A673 (cell line): ENCODE measurements around the gene EYS. TPM values are rescaled to one million over a fixed set of nuclear protein-coding genes. Genes with fewer than 3 reads are reported as not detected.

Experiments
- BruUV-seq: library from RNA; stranded (reverse); fragments of 400-500 nt; replicated peaks from 2 replicates; lab custom pipeline; 2021; lab: Mats Ljungman, UMichigan
- CTCF ChIA-PET: fragments of 300-600 bp; sonication (Branson Sonifier 250); formaldehyde crosslinking; loops from one replicate; lab custom pipeline; 2022; ENCODE audit warnings: antibody characterized with exemption; lab: Charles Lee
- POLR2A ChIA-PET: fragments of 300-600 bp; sonication (Branson Sonifier 250); formaldehyde crosslinking; loops from one replicate; lab custom pipeline; 2022; ENCODE audit warnings: antibody characterized with exemption; ENCODE audit not compliant: low non-redundant PET; lab: Charles Lee
- DNase-seq: peaks from one replicate; pipeline ENCODE4 v3.0.0-alpha.2; 2015; ENCODE audit warnings: low spot score
- H3K27ac ChIP-seq: fragments of 200-600 bp; sonication (generic); 2 replicates; pipeline ENCODE4 v1.5.1; 2016; ENCODE audit warnings: mixed run types, low read depth, mild to moderate bottlenecking, mixed read lengths, antibody characterized with exemption, low read length; ENCODE audit not compliant: poor library complexity, severe bottlenecking
- H3K27me3 ChIP-seq: fragments of 200-600 bp; sonication (generic); replicated peaks from 2 replicates; pipeline ENCODE4 v1.6.1; 2017; ENCODE audit warnings: mixed run types, low read depth, mild to moderate bottlenecking, mixed read lengths, antibody characterized with exemption, low read length; ENCODE audit not compliant: insufficient read depth, poor library complexity
- H3K36me3 ChIP-seq: fragments of 200-600 bp; sonication (generic); 2 replicates; pipeline ENCODE4 v1.6.1; 2016; ENCODE audit warnings: mixed run types, mild to moderate bottlenecking, mixed read lengths, antibody characterized with exemption, low read length; ENCODE audit not compliant: insufficient read depth, poor library complexity, severe bottlenecking
- H3K4me1 ChIP-seq: fragments of 200-600 bp; sonication (generic); 2 replicates; pipeline ENCODE4 v1.6.1; 2017; ENCODE audit warnings: mixed run types, mild to moderate bottlenecking, mixed read lengths, antibody characterized with exemption, low read length; ENCODE audit not compliant: insufficient read depth, poor library complexity, severe bottlenecking
- H3K4me3 ChIP-seq: fragments of 200-600 bp; sonication (generic); 2 replicates; pipeline ENCODE4 v1.5.1; 2016; ENCODE audit warnings: low read depth, mixed run types, mild to moderate bottlenecking, mixed read lengths, low read length; ENCODE audit not compliant: poor library complexity, severe bottlenecking
- H3K9me3 ChIP-seq: fragments of 200-600 bp; sonication (generic); 2 replicates; pipeline ENCODE4 v1.6.1; 2016; ENCODE audit warnings: mixed run types, low read depth, mild to moderate bottlenecking, mixed read lengths, antibody characterized with exemption, low read length; ENCODE audit not compliant: poor library complexity, severe bottlenecking
- EZH2 ChIP-seq: fragments of 200-600 bp; sonication (generic); IDR thresholded peaks from 2 replicates; pipeline ENCODE4 v1.6.1; 2017; ENCODE audit warnings: borderline replicate concordance, low read depth, mild to moderate bottlenecking, mixed read lengths, antibody characterized with exemption, low read length; ENCODE audit not compliant: poor library complexity, severe bottlenecking
- intact Hi-C: fragments of 100-400 bp; cut with micrococcal nuclease; formaldehyde crosslinking; loops from one replicate; pipeline ENCODE4 v1.10.0; 2022; ENCODE audit not compliant: unreplicated experiment
- total RNA-seq: library from RNA; stranded (reverse); gene quantifications from 2 replicates; pipeline ENCODE4 v1.2.3, GENCODE V29; 2021
- TF ChIP-seq, protein P1 (sequence below): fragments of 300-800, 200-600 bp; sonication (generic); conservative IDR thresholded peaks from 2 replicates; pipeline ENCODE4 v1.5.1; 2017; ENCODE audit warnings: low read depth, mild to moderate bottlenecking, antibody characterized with exemption, low read length, moderate library complexity, mixed read lengths

EYS gene
- total RNA-seq, 1 experiment from 2014 or later = 0.47 TPM

DNA sequence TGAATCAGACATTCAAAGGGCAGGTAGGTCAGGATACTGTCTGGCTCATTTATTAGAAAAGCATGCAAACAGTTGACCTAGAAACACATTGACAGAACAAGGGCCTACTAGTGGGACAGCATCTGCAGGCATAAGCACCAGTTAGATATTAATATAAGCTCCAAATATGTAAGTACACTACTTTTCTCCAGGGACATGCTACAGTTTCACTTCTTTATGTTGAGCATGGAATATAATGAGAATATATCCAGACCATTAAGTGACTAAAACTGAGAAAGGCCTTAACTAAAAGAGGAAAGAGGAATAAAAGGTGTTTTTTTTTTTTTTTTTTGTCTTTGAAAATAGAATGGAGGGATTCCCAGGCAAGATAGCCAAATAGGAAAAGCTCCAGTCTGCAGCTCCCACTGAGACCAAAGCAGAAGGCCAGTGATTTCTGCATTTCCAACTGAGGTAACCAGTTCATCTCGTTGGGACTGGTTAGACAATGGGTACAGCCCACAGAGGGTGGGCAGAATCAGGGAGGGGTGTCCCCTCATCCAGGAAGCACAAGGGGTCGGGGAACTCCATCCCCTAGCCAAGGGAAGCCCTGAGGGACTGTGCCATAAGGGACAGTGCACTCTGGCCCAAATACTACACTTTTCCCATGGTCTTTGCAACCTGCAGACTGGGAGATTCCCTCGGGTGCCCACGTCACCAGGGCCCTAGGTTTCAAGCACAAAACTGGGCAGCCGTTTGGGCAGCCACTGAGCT is 1819.8 kb downstream of the EYS start:
- Histone ChIP-seq H3K36me3 (no peaks in the 10 kb centered on the region), H3K4me1 (peaks cover 4% of the 10 kb centered on the region), H3K27ac (no peak overlapping the region), H3K9me3 (no peaks in the 10 kb centered on the region), H3K27me3 (no peaks in the 10 kb centered on the region), H3K4me3 (no peak overlapping the region)
- DNase-seq = no peak
- no TSS peak for BruUV-seq
- ChIA-PET POLR2A (no interaction called here), CTCF (no interaction called here)
- intact Hi-C loops = no loop called here
- no peak for TF ChIP-seq EZH2
- TF ChIP-seq, protein P1, sequence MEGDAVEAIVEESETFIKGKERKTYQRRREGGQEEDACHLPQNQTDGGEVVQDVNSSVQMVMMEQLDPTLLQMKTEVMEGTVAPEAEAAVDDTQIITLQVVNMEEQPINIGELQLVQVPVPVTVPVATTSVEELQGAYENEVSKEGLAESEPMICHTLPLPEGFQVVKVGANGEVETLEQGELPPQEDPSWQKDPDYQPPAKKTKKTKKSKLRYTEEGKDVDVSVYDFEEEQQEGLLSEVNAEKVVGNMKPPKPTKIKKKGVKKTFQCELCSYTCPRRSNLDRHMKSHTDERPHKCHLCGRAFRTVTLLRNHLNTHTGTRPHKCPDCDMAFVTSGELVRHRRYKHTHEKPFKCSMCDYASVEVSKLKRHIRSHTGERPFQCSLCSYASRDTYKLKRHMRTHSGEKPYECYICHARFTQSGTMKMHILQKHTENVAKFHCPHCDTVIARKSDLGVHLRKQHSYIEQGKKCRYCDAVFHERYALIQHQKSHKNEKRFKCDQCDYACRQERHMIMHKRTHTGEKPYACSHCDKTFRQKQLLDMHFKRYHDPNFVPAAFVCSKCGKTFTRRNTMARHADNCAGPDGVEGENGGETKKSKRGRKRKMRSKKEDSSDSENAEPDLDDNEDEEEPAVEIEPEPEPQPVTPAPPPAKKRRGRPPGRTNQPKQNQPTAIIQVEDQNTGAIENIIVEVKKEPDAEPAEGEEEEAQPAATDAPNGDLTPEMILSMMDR = no peak

- ChIA-PET POLR2A (no interaction called here), CTCF (no interaction called here)
- H3K27ac ChIP-seq = no peak overlapping the region
- no peak overlapping the region for H3K4me3 ChIP-seq
- intact Hi-C loops = no loop called here
- H3K4me1 ChIP-seq = peaks cover 9% of the 10 kb centered on the region
- BruUV-seq = no TSS peak
- H3K27me3 ChIP-seq = no peaks in the 10 kb centered on the region
- TF ChIP-seq, protein P1 = no peak
- no peak for TF ChIP-seq EZH2
- DNase-seq = no peak
- H3K36me3 ChIP-seq = no peaks in the 10 kb centered on the region
- no peaks in the 10 kb centered on the region for H3K9me3 ChIP-seq
Measured at GRCh38 chr6:63886341-63886740, 1820.7 kb downstream of the EYS start.

DNA sequence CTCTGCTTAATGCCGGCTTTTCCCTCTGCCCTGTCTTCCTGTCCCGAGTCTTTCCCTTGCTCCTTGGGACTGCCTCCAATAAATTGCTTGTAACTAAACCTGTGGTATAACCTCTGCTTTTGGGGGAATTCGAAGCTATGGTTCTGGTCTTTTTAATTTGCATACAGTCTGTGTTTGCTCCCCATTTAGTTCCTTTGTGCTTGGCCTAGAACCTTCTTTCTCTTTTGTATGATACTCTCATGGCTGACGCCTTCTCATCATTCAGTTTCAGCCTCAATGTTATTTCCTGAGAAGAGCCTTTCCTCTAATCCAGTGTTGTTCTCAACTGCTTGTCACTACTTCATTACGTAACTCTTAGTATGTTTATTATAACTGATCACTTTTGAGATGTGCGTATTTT is 1823.4 kb downstream of the EYS start:
- peaks cover 14% of the 10 kb centered on the region for H3K4me1 ChIP-seq
- H3K27me3 ChIP-seq = no peaks in the 10 kb centered on the region
- intact Hi-C loops = no loop called here
- BruUV-seq = no TSS peak
- H3K9me3 ChIP-seq = no peaks in the 10 kb centered on the region
- no peak for DNase-seq
- POLR2A ChIA-PET = no interaction called here
- no peaks in the 10 kb centered on the region for H3K36me3 ChIP-seq
- H3K4me3 ChIP-seq = no peak overlapping the region
- TF ChIP-seq, protein P1 = no peak
- TF ChIP-seq EZH2 = no peak
- H3K27ac ChIP-seq = no peak overlapping the region
- CTCF ChIA-PET = no interaction called here
